ENCODE results near the gene CDKN2B. TPM values are rescaled to one million over a fixed set of nuclear protein-coding genes. Genes with fewer than 3 reads are reported as not detected.

Gene CDKN2B
- total and polyA plus RNA-seq, 2 of the 4 experiments (the other 2 are of a cell fraction) = 3.6 to 8.2 TPM

DNA sequence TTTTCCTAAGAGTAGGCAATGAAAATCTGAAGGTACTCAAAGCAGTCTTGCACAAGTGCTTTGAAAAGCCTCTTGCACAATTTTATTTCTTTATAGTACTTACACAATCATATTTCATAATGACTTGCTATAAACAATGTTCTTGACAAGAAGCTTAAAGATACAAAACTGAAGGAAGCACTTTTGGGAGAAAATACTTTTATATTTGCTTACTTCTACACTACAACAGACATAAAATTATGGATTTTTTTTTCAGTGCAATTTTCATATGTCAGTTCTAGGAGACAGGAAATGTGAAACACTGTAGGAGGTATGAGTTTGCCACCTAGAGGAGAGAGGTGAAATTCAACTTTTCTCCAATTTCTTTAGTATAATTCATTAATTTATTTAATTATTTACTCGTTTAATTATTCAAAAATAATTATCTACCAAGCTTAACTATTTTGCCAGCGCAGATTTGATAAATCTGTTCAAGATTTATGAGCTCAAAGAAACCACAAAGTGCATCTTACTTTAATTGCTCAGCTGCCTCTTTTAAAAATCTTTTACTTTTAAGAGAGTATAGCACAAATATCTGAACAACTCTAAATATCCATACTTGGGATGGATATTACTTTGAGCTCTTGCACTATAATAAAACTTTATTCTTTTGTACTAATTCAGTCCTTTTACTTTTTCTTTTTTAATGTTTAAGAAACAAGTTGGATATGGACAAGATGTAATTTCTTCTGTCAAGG is 29.0 kb upstream of the CDKN2B start:
- no peak overlapping the region for H3K18ac ChIP-seq (ENCODE audit: low read depth, low read length)
- H3K79me1 ChIP-seq (ENCODE audit: low read depth in 1 of 2, low read length in 2 of 2) = no peaks in the 10 kb centered on the region
- no peak overlapping the region for H3K14ac ChIP-seq (replicated peaks; ENCODE audit: low read depth, low read length)
- peaks cover 4% of the 10 kb centered on the region for H3K4me1 ChIP-seq (ENCODE audit: control insufficient read depth, insufficient read depth, low read length)
- BruUV-seq (replicated peaks) = no TSS peak
- no peak overlapping the region for H3K27ac ChIP-seq (ENCODE audit: insufficient read depth, low read length)
- H2BK20ac ChIP-seq (ENCODE audit: low read depth, low read length) = no peak overlapping the region
- H4K8ac ChIP-seq (ENCODE audit: low read depth in 2 of 2, low read length in 2 of 2) = no peak overlapping the region
- TF ChIP-seq CEBPB (IDR thresholded peaks at IDR 0.05; ENCODE audit: low read depth, low read length) (peak; percentile 87), SMC3 (IDR thresholded peaks at IDR 0.05; ENCODE audit: low read depth, low read length) (peak; percentile 48), FOS (IDR thresholded peaks at IDR 0.05; ENCODE audit: low read depth, low read length) (no peak), MXI1 (IDR thresholded peaks at IDR 0.05; ENCODE audit: borderline replicate concordance, low read depth, low read length) (no peak), RAD21 (IDR thresholded peaks at IDR 0.05; ENCODE audit: low read length) (peak; percentile 67)
- TF ChIP-seq, protein P1, sequence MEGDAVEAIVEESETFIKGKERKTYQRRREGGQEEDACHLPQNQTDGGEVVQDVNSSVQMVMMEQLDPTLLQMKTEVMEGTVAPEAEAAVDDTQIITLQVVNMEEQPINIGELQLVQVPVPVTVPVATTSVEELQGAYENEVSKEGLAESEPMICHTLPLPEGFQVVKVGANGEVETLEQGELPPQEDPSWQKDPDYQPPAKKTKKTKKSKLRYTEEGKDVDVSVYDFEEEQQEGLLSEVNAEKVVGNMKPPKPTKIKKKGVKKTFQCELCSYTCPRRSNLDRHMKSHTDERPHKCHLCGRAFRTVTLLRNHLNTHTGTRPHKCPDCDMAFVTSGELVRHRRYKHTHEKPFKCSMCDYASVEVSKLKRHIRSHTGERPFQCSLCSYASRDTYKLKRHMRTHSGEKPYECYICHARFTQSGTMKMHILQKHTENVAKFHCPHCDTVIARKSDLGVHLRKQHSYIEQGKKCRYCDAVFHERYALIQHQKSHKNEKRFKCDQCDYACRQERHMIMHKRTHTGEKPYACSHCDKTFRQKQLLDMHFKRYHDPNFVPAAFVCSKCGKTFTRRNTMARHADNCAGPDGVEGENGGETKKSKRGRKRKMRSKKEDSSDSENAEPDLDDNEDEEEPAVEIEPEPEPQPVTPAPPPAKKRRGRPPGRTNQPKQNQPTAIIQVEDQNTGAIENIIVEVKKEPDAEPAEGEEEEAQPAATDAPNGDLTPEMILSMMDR (conservative IDR thresholded peaks at IDR 0.05; ENCODE audit: low read depth, low read length) = peak; percentile 55
- CTCF ChIA-PET = interaction anchor here (0.7 to 6.4 kb wide), 10 partner anchors 15 to 229 kb away, joined by 3 to 34 read pairs (median 6); partner anchors contain the start of gene CDKN2B
- ATAC-seq (ENCODE audit: low read depth) = peak; percentile 36; the same call in 1 of the 2 replicates
- dilution Hi-C loops (cut with HindIII; ENCODE audit: low sequenced_read_pairs, unreplicated experiment) = no loop called here
- no peak overlapping the region for H3K4ac ChIP-seq (ENCODE audit: low read depth, low read length)
- H3K23ac ChIP-seq (ENCODE audit: low read depth, low read length) = no peak overlapping the region
- no peak overlapping the region for H4K91ac ChIP-seq (ENCODE audit: insufficient read depth, low read depth, low read length)
- no peak overlapping the region for H2AK5ac ChIP-seq (ENCODE audit: low read depth, low read length)
- no peak overlapping the region for H2BK120ac ChIP-seq (ENCODE audit: low read depth, low read length)
- no peak overlapping the region for H2AK9ac ChIP-seq (replicated peaks; ENCODE audit: low read depth, low read length, poor library complexity)
- in situ Hi-C loops (cut with MboI; ENCODE audit: low sequenced_read_pairs) = no loop called here
- no peak overlapping the region for H2BK15ac ChIP-seq (ENCODE audit: low read depth, low read length)
- DNase-seq = peak; percentile 47
- H3K27me3 ChIP-seq (ENCODE audit: control insufficient read depth, insufficient read depth, low read length) = no peaks in the 10 kb centered on the region
- no peaks in the 10 kb centered on the region for H4K20me1 ChIP-seq (ENCODE audit: insufficient read depth, low read length)
- H2BK5ac ChIP-seq (ENCODE audit: low read depth, low read length, poor library complexity, severe bottlenecking) = no peak overlapping the region
- H3K9me3 ChIP-seq (ENCODE audit: control insufficient read depth, insufficient read depth, low read length) = no peaks in the 10 kb centered on the region
- no peak overlapping the region for H3K56ac ChIP-seq (ENCODE audit: extremely low read depth, insufficient read depth, low read length)
- intact Hi-C loops (cut with micrococcal nuclease) = loop anchor here (2.0 kb wide), 1 partner anchor 225 kb away; no protein-coding TSS in a partner anchor
- no peak overlapping the region for H3K9ac ChIP-seq (ENCODE audit: low read depth, low read length)
- H2AFZ ChIP-seq (replicated peaks; ENCODE audit: low read length, poor library complexity) = no peak overlapping the region
- no peak overlapping the region for H3K4me3 ChIP-seq (ENCODE audit: insufficient read depth, low read depth, low read length)
- peaks cover 3% of the 10 kb centered on the region for H3K9me1 ChIP-seq (ENCODE audit: insufficient read depth, low read length)
- H4K5ac ChIP-seq (ENCODE audit: low read depth, low read length) = no peak overlapping the region
- no peak overlapping the region for H3K4me2 ChIP-seq (ENCODE audit: low read depth, low read length)
- WGBS, 2 experiments (ENCODE audit: extremely low coverage in 2 of 2, insufficient read length in 1 of 2) = no CpG with 5 or more reads among the region's 2 CpGs
- peaks cover 1% of the 10 kb centered on the region; the same call in 1 of the 2 replicates for H3K36me3 ChIP-seq (ENCODE audit: control insufficient read depth, insufficient read depth, low read length)
- POLR2A ChIA-PET (ENCODE audit: unreplicated experiment) = no interaction called here

Measured in IMR-90 (cell line).